ENCODE measurements around the gene C1orf94. TPM values are rescaled to one million over a fixed set of nuclear protein-coding genes. Genes with fewer than 3 reads are reported as not detected.
A peak's percentile ranks its signal among the peaks of the same experiment; 100 is the strongest.

The C1orf94 gene, protein sequence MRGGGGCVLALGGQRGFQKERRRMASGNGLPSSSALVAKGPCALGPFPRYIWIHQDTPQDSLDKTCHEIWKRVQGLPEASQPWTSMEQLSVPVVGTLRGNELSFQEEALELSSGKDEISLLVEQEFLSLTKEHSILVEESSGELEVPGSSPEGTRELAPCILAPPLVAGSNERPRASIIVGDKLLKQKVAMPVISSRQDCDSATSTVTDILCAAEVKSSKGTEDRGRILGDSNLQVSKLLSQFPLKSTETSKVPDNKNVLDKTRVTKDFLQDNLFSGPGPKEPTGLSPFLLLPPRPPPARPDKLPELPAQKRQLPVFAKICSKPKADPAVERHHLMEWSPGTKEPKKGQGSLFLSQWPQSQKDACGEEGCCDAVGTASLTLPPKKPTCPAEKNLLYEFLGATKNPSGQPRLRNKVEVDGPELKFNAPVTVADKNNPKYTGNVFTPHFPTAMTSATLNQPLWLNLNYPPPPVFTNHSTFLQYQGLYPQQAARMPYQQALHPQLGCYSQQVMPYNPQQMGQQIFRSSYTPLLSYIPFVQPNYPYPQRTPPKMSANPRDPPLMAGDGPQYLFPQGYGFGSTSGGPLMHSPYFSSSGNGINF
- total RNA-seq: not detected
- polyA plus RNA-seq: not detected
- long read RNA-seq, donor 1: 0 reads
- long read RNA-seq, donor 2: 0 reads
- long read RNA-seq, donor 3: 0 reads
- long read RNA-seq, donor 4: 0 reads
- long read RNA-seq, donor 5: 0 reads

DNA sequence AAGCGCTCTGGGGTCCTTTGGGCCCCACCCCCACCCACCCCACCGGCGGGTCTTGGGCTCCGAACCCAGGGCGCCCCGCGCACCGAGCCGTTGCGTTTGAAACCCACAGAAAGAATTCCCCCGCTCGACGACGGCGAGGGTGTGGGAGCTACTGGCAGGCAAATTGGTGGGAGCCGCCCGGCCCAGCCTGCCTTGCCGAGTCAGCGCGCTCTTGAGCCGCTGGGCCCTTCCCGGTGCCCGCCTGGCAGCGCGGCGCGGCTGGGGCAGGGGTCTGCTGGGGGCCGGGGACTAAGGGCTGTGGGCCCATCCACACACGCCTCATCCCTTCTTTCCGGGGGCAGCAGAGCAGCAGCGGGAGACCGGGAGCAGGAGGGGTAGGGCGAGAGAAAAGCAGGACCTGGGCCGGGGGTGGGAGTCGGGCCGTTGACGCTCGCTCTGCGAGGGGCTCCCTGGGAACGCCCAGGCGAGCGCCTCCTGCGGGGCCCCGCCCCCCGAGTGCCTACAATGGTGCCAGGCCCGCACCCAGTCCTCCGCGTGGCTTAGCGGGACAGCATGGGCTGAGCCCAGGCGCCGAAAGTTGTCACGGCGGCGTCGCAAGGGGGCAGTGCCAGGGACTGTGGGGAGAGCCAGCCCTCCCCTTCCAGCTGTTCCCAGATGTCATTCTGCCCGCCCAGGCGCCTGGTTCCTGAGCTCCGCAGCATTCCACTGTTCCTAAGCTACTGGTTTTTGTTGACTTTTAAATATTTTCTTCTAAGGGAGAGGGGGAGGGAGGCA lies at the start of gene C1orf94:
Gene C1orf94 (plus strand): TSS at position 78 of the 774 bp plus-strand sequence. CDS start 883 bp downstream, outside the sequence.
- Histone ChIP-seq H3K4me1 (ENCODE audit: control insufficient read depth in 5 of 5, insufficient read depth in 5 of 5, low read length in 5 of 5) (peaks cover 0 to 2% (median 0%) of the 10 kb centered on the region in 5 donors), H3K36me3 (ENCODE audit: control insufficient read depth in 4 of 4, insufficient read depth in 4 of 4, low read length in 4 of 4) (no peaks in the 10 kb centered on the region), H3K9me3 (ENCODE audit: control insufficient read depth in 4 of 4, insufficient read depth in 3 of 4, low read length in 3 of 4) (peaks cover 0 to 6% (median 0%) of the 10 kb centered on the region in 4 donors), H3K27ac (ENCODE audit: low read depth in 1 of 2, low read length in 1 of 2) (no peak within 1 kb of the TSS), H3K9ac (ENCODE audit: insufficient read depth in 1 of 2, low read length in 2 of 2) (no peak within 1 kb of the TSS), H3K4me3 (no peak within 1 kb of the TSS), H3K27me3 (ENCODE audit: control insufficient read depth in 3 of 3, insufficient read depth in 3 of 3, low read length in 2 of 3) (peaks cover 11 to 55% (median 32%) of the 10 kb centered on the region in 3 donors)
- DNase-seq (peak; percentile 8 to 29 (median 25)), ATAC-seq (ENCODE audit: insufficient read depth, low FRiP score) (no peak)
- TF ChIP-seq, protein P1, sequence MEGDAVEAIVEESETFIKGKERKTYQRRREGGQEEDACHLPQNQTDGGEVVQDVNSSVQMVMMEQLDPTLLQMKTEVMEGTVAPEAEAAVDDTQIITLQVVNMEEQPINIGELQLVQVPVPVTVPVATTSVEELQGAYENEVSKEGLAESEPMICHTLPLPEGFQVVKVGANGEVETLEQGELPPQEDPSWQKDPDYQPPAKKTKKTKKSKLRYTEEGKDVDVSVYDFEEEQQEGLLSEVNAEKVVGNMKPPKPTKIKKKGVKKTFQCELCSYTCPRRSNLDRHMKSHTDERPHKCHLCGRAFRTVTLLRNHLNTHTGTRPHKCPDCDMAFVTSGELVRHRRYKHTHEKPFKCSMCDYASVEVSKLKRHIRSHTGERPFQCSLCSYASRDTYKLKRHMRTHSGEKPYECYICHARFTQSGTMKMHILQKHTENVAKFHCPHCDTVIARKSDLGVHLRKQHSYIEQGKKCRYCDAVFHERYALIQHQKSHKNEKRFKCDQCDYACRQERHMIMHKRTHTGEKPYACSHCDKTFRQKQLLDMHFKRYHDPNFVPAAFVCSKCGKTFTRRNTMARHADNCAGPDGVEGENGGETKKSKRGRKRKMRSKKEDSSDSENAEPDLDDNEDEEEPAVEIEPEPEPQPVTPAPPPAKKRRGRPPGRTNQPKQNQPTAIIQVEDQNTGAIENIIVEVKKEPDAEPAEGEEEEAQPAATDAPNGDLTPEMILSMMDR (IDR thresholded peaks at IDR 0.05; ENCODE audit: control extremely low read depth, extremely low read depth): no peak
- 5 to 8% methylated on average over 54 to 58 of the region's 58 CpGs for WGBS, 2 donors

DNA sequence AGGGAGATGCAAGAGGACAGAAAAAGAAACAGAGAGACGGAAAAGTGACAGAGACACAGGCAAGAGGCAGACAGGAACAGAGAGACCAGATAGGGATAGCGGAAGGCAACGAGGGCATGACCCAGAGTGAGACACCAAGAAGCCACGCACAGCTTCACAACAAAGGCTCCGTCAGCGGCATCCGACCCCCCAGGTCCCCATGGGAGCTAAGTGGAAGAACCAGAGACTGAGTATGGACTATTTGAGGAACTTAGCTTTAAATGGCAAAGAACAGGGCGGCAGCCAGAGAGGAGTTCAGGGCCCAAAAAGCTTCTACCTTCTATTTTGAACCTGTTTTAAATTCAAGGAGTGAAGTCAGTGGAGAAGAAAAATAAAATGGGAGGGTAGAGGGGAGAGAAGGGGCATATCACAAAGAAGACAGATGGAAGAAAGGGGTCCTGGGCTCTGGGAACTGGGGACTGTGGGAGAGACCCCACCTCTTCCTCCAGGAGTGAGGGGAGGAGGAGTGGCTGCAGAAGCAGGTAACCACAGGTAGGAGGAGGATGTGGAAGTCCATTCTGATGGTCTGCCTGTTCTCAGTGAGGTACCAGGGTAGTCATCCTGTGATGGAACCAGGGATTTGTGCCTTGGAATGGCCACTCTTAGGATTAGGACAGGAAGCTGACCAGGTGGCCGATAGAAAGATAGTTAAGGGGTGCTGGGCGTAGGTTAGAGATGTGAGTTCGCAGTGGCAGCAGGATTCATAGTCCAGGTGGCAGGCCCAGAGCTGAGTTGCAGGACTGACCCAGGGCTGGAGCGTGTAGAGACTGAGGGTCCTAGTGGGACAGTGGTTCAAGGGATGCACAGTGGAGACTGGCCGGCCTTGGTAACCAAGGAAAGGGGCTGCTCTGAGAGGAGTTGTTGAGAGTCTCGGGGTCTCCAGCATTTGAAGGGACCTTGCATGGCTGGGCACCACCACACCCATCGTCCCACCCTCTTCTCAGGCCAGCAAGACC lies 49.4 kb upstream of the C1orf94 start:
- no peak overlapping the region for H3K4me3 ChIP-seq
- H3K9ac ChIP-seq (ENCODE audit: insufficient read depth in 1 of 2, low read length in 2 of 2): no peak overlapping the region
- H3K27me3 ChIP-seq (ENCODE audit: control insufficient read depth in 3 of 3, insufficient read depth in 3 of 3, low read length in 2 of 3): no peaks in the 10 kb centered on the region
- no peak for ATAC-seq (ENCODE audit: insufficient read depth, low FRiP score)
- WGBS, 2 donors: 70 to 73% methylated on average over 15 of the region's 15 CpGs
- peaks cover 0 to 2% (median 0%) of the 10 kb centered on the region in 4 donors for H3K9me3 ChIP-seq (ENCODE audit: control insufficient read depth in 4 of 4, insufficient read depth in 3 of 4, low read length in 3 of 4)
- H3K36me3 ChIP-seq (ENCODE audit: control insufficient read depth in 4 of 4, insufficient read depth in 4 of 4, low read length in 4 of 4): no peaks in the 10 kb centered on the region
- DNase-seq: no peak
- TF ChIP-seq, protein P1 (IDR thresholded peaks at IDR 0.05; ENCODE audit: control extremely low read depth, extremely low read depth): no peak
- no peaks in the 10 kb centered on the region for H3K4me1 ChIP-seq (ENCODE audit: control insufficient read depth in 5 of 5, insufficient read depth in 5 of 5, low read length in 5 of 5)
- no peak overlapping the region for H3K27ac ChIP-seq (ENCODE audit: low read depth in 1 of 2, low read length in 1 of 2)

DNA sequence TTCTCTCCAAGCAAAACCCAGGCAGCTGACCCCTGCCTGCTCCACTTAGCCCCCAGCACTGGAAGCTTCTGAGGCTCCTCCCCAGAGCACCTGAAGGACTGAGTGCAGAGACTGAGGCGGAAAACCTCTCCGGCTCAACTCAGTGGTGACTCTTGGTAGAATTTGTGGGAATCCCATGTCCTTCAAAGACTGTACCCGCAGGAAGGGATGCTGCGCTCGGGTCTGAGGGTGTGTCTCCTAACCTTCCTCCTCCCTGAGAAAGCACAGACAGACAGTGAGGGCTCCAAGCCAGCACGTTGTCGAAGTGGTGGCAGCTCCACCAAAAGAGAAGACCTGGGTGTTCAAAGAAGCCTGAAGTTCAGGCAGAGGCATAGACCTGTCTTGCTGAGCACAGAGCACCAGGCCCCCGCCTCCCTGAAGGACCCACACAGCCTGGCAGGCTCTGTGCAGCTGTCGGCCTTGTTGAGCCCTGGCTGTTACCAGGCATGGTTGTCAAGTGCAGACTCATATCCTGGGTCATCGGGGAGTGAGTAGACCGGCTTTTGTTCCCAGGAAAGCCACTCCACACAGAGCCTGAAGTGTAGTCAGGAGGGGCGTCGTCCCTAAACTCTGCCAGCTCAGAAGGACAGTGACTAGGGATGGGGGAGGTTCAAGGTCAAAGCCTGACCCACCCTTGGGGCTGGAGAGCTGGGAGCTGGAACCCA lies 48.4 kb upstream of the C1orf94 start:
- TF ChIP-seq, protein P1 (IDR thresholded peaks at IDR 0.05; ENCODE audit: control extremely low read depth, extremely low read depth): no peak
- H3K9me3 ChIP-seq (ENCODE audit: control insufficient read depth in 4 of 4, insufficient read depth in 3 of 4, low read length in 3 of 4): peaks cover 0 to 2% (median 0%) of the 10 kb centered on the region in 4 donors
- H3K4me3 ChIP-seq: no peak overlapping the region
- no peaks in the 10 kb centered on the region for H3K4me1 ChIP-seq (ENCODE audit: control insufficient read depth in 5 of 5, insufficient read depth in 5 of 5, low read length in 5 of 5)
- DNase-seq: no peak
- no peaks in the 10 kb centered on the region for H3K27me3 ChIP-seq (ENCODE audit: control insufficient read depth in 3 of 3, insufficient read depth in 3 of 3, low read length in 2 of 3)
- H3K36me3 ChIP-seq (ENCODE audit: control insufficient read depth in 4 of 4, insufficient read depth in 4 of 4, low read length in 4 of 4): no peaks in the 10 kb centered on the region
- H3K9ac ChIP-seq (ENCODE audit: insufficient read depth in 1 of 2, low read length in 2 of 2): no peak overlapping the region
- no peak for ATAC-seq (ENCODE audit: insufficient read depth, low FRiP score)
- no peak overlapping the region for H3K27ac ChIP-seq (ENCODE audit: low read depth in 1 of 2, low read length in 1 of 2)
- 86 to 91% methylated on average over 13 of the region's 13 CpGs for WGBS, 2 donors

All from lung (tissue), 16 donors.